HG02588 (cell line): ENCODE measurements around the gene SLC9A9.

ENCODE experiments used
- ATAC-seq: cut with Tn5 transposase; IDR thresholded peaks from one replicate; pipeline ENCODE4 v1.9.1; 2021; ENCODE audit warnings: mild to moderate bottlenecking, moderate library complexity; ENCODE audit not compliant: unreplicated experiment

The SLC9A9 gene

DNA sequence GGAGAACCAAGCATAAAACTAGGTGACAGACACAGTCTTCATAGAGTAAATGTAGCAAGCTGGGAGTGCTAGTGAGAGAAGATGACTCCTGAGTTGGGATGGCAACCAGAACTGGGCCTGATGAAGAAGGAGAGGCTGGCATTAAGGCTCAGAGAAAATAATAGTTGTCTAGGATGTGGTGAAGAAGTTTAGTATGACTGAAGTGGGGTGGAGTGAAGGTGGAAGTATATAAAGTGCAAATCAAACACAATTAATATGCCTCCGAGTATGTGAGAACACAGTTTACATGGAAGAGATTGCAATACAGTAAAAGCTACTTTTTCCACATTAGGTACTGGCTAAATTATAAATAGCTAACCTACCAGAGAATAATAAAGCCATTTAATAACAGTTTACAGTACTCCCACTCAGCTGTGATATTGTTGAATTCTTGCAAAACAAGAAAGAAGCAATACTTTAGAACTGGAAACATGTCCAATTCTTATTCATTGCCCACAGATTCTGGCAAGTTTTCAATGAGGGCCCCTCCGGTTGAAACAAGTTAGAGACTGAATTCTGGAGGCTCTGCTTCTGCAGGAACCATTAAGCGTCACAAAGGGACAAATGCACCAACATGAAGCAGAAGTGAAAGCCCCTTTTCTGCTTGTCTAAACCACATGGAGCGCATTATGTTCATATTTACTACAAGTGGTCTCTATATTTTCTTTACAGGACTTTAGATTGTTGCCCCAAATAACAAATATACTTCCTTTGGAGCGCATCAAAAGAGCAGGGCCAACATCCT, 243.7 kb downstream of the SLC9A9 start:
- ATAC-seq = peak; percentile 69

DNA sequence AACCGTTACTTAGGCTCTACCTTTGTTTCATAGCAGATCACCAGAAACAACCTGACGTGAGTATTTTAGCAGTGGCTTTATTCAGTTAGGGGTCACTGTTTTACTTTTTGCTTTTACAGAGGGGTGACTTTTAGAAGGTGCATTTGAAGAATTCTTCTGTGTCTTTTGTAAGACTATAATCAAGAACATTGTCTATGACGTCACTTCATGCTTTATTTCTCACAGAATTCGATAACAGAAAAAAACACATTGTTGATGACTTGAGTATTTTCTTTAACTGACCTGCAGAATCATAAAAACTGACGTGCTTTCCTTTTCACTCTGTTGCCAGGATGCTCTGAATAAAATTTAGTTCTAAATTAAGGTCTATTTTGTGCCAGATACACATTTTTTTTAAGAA, 244.5 kb downstream of the SLC9A9 start:
- ATAC-seq = no peak

DNA sequence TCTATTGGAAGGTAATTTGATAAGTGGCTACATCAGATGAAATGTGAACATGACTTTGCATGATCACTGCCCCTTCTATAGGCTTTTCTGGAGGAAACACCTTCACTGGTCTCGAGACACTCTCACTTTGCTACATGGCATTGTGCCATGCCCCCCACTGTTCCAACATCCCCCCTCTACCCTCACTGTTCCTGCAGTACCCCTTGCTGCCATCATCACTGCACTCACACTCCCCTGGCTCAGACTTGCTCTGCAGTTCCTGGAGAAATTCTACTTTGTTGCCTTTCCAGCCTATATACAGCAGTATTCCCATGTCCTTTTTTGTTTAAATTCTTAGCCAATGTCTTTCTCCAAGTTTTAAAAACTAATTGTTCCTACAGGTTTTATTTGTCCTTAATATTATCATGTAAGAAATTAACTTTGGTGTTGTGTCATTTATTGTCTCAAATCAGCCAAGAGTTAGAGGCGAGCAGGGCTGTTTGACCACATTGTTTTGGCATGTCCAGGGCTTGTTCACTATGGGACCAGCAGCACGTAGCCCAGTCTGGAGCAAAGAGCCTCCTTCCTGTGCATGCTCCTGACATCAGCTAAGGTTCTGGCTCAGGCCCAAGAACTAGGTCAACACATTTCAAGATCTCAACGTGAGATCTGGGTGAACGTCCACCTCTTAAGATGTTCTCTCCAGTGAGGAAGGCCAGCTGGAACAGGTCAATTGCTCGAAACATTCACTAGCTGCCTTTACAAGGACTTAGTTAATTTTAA, 246.4 kb downstream of the SLC9A9 start:
- no peak for ATAC-seq

DNA sequence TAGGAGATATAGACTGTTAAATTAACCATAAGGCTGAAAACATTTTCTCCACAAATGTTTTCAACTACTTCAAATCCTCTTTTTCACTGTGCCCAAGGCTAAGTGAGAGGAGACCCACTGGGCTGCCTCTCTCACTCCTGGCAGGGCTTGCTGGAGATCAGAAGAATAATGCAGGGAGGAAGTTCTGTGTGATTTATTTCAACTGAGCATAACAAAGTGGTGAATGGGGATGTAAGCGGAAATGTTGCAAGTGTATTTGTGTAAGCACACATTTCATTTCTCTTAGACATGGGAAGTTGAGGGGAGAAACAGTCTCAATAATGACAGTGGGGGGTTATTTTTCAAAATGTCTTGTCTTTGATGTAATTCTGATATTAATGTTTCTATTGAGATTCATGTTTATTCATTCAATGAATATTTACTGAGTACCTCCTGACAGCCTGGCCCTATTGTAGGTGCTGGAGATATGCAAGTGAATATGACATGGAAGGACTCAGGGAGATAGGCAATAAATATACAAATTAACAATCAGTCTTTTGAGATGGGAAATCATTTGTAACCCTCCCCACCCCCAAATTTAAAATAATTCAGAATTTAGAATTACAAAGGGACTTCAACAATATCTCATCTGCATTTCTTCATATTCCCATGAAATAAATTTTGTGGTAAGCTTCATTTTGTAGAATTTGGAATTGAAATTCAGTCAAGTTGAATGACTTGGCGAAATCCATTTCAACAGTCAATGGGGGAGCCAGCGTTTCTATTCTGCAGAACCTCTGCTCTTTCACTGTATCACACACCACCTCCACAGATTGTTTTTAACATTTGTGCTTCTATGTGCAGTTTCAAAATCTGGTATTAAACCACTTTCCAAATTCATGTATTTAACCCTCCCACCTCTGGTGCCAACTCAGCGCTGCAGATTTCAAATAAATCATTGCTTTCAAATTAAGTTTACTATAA, 247.2 kb downstream of the SLC9A9 start:
- ATAC-seq = no peak

- no peak for ATAC-seq
Measured at GRCh38 chr3:143597774-143598652, 250.3 kb downstream of the SLC9A9 start.

DNA sequence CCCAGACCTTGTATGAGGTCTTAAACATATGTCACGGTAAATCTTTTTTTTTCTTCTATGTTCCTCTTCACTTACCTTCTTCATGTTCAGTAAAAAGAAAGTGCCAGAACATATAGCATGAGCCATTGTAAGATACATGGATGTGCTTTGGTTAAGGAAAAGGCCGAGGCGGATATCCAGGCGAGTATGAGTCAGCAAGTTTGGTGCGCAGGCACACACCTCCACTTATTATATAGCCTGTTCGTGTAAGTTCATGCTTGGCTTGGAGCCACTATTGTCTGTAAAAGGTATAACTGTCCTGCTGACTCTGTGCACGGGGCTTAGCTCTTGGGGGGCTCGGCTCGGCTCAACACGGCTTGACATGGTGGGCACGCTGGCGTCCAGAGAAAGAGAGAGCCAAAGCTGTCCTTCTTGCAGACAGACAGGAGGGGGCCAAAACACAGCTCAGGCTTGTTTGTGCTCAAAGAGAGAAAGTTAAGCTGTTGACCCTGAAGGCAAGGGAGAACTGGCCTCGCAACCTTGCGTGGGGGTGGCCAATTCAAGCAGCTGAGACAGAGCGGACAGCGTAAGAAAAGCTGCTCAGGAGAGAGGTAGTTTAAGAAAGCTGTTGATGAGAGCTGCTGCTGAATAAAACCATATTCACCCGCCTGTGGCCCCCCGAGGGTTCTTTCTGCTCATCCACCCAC, 251.2 kb downstream of the SLC9A9 start:
- ATAC-seq = no peak

DNA sequence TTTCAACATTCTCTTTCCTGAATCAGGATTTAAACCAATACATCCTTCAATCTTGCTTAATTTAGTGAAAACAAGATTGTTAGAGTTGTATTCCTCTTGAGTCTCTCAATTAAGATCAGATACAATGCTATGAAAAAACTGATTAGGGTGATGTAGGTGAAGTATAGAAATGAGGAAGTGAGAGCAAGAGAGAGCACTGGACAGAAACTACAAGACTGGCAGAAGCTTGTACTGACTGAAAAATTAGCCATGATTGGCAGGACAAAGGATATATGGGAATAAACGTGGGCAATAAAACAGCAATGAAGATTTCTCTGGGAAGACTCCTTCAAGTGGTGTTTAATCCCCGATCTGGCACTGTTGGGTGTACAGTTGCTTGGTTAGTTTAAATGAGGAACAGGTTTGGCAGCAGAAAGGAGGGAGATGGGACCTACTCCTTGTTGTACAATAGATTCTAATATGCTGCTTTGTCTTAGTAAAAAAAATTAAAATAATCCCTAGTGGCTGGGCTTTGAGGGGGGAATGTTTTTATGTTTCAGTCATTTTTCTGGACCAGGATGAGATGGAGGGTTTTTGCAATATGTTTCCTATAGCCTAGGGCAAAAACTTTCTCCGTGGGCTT, 252.7 kb downstream of the SLC9A9 start:
- peak; percentile 93 for ATAC-seq

- ATAC-seq = no peak
Measured at GRCh38 chr3:143594206-143594605, 254.1 kb downstream of the SLC9A9 start.

GRCh38 chr3:143590660-143591059, 257.6 kb downstream of the SLC9A9 start:
- no peak for ATAC-seq

- no peak for ATAC-seq
Measured at GRCh38 chr3:143586576-143586975, 261.7 kb downstream of the SLC9A9 start.

DNA sequence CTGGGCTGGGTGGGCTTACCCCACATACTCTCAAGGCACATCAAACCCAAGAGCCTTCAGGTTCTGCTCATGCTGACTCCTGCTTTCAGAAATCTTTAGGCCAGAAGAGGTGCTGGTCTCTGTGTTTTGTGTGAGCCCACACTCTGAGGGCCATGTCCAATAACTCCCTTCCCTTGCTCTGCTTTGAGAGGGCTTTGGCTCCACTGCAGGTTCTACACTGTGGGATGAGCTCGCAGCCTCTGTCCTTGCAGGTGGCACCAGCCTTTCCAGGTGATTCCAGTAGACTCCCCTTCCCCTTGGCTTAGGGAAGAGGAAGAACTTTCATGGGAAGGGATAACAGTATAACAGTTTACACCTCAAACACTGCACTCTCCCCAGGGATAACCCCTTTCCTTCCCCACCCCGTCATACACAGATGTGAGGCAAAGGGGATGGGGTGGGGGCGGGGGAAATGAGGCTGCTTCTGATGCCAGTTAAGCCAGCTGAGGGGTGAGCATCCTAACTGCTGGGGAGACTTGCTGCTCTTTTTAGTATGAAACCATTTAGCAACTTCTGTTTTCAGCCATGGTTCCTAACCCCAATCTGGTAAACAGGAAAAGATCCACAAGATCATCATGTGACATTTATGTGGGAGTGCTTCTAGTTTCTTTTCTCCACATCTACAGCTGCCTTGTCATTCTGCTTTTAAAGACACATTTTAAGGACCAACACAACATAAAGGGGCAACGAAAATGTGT, 262.4 kb downstream of the SLC9A9 start:
- peak; percentile 54 for ATAC-seq

DNA sequence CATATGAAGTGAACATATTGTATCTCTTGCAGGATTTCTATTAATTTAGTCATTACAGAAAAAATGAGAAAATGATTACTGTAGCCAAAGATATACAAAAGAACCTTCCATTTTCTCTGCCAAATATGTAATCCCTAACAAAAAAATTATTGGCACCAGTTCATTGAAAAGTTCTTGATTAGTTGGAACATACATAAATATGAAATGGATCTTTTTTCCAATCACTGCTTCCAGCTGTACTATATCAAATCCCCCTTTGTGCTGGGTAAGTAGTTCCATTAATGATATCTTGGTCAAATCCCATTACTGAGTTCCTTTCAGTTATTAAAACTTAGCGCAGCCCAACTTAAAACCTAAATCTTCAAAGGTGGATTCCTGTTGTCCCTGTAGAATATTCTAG, 263.8 kb downstream of the SLC9A9 start:
- ATAC-seq = no peak

DNA sequence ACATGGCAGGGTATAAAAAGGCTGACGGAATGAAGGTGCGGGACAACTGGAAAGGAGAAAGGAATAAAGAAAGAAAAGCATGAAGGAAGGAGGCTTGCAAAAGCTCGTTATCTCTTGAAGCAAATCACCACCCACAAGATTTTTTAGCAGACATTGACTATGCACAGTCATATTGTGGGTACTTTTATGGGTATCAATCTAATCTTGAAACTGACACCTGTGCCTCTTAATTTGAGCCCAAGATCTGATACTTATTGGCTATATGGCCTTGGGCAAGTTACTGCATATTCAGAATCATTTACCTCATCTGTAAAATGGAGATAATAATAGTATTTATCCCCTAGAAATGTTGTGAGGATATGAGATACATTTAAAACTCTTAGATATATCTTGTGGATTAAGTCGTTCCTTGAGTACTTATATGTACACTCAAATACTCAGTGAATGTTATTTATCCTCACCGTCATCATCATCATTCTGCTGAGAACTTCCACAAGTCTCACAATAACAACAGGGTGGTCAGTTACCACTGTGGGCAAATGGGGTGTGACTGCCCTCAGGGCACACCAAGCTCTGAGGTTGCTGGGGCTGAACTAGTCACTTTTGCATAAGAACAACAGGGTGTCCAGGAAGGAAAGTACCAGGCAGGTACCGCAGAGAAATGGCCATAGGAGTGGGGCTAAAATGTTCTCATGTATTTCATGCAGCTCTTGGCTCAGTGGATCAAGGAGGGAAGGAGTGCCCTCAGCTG, 266.1 kb downstream of the SLC9A9 start:
- ATAC-seq = no peak

DNA sequence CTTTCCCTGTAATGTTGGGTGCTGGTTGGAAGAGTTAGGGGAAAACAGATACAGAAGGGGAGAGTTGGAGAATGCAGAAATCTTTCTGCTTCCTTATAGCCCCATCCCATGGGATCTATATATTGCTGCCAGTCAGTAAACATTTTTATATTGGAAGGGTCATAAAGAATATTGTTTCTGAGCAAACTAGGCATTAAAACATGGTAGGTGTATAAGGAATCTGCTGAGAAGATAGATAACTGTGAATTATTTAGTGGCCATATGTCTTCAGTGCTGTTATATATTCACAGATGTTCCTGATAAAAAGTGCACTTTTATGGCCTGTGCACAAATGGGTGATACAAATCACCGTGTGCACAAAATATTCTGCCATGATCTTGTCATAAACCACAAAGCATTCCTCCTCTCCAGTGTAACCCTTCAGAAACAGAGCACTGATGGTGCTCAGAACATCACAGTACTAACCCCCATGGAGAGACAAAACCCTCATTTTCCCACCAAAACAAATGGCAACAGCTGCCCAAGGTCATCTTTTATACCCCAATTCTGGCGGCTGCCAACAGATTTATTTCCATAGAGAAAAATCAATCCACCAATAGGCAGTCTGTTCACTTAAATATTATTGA, 269.3 kb downstream of the SLC9A9 start:
- no peak for ATAC-seq

GRCh38 chr3:143576568-143577270, 271.5 kb downstream of the SLC9A9 start:
- no peak for ATAC-seq

DNA sequence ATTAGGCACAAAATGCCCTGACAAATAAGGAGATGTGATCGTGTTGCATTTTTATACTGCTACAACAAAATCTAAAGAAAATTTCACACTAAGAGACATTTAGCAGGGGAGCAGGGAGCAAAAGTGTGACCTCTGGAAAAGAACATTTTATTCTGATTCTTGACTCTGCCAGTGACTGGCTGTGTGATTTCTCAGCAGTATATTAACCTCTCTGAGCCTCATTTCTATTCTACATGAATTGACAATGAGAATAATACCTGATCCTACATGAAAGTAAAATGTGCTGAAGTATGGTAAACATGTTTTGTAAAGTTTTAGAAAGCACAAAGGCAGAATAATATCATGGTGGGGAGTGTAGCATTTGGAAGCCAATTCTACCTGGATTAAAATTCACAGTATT, 273.3 kb downstream of the SLC9A9 start:
- ATAC-seq = no peak
